HCT116 (cell line): ENCODE results near the gene MS4A8. TPM values are rescaled to one million over a fixed set of nuclear protein-coding genes. Genes with fewer than 3 reads are reported as not detected.
"Not testable (repeated sequence)": the region's sequence is repeated elsewhere in the genome, so short reads cannot be mapped to it uniquely, and the experiment has no call there.

ENCODE experiments used
- ATAC-seq: fragments of 200-7000 bp; cut with Tn5 transposase; 2 replicates; pipeline ENCODE4 v1.9.1; 2020; ENCODE audit warnings: mild to moderate bottlenecking, moderate library complexity
- BruUV-seq: library from RNA; stranded (reverse); fragments of 400-500 nt; replicated peaks from 2 replicates; lab custom pipeline; 2021; lab: Mats Ljungman, UMichigan
- CTCF ChIA-PET: fragments of 300-600 bp; sonication (Branson Sonifier 250); formaldehyde crosslinking; loops from one replicate; lab custom pipeline; 2021; ENCODE audit warnings: antibody characterized with exemption; lab: Charles Lee
- POLR2A ChIA-PET: fragments of 300-600, 350-600 bp; sonication (Branson Sonifier 250); formaldehyde crosslinking; loops from one replicate; lab custom pipeline; 2021; ENCODE audit warnings: antibody characterized with exemption; lab: Charles Lee
- RAD21 ChIA-PET, 2 experiments: fragments of 300-600 bp; sonication (Branson Sonifier 250); formaldehyde crosslinking; loops; one replicate each; lab custom pipeline; 2023; ENCODE audit warnings: low total read pairs in 2 of 2; ENCODE audit not compliant: uncharacterized antibody in 2 of 2, unreplicated experiment in 2 of 2, low non-redundant PET in 1 of 2; lab: Charles Lee
- DNase-seq: peaks from one replicate; pipeline ENCODE4 v3.0.0-alpha.2; 2010; ENCODE audit warnings: low read depth, low spot score
- H2AFZ ChIP-seq: fragments of 200-600 bp; shearing (Covaris generic), sonication (generic); 2 replicates; pipeline ENCODE4 v1.6.1; 2017; ENCODE audit warnings: low read depth, mixed run types, mixed read lengths, antibody characterized with exemption, low read length; ENCODE audit not compliant: poor library complexity, severe bottlenecking
- H3K27ac ChIP-seq: 2 replicates; pipeline ENCODE4 v1.5.1; 2012; ENCODE audit warnings: low read depth, low read length
- H3K27me3 ChIP-seq: fragments of 200-600 bp; sonication (generic); 2 replicates; pipeline ENCODE4 v1.6.1; 2016; ENCODE audit warnings: mixed run types, low read length, mixed read lengths; ENCODE audit not compliant: insufficient read depth
- H3K36me3 ChIP-seq, 2 experiments: fragments of 200-500 bp in 1 of 2; fragments of 200-600 bp in 1 of 2; sonication (Bioruptor generic) in 1 of 2; sonication (generic) in 1 of 2; 2 replicates each; pipeline versions ENCODE4 v1.5.1 to v1.6.1; 2014 to 2016; ENCODE audit warnings: low read length in 2 of 2, inconsistent platforms in 1 of 2, mixed read lengths in 1 of 2, mixed run types in 1 of 2; ENCODE audit not compliant: insufficient read depth in 2 of 2, control insufficient read depth in 1 of 2
- H3K4me1 ChIP-seq, 2 experiments: fragments of 200-600 bp in 1 of 2; sonication (generic) in 1 of 2; 2 replicates each; pipeline versions ENCODE4 v1.5.1 to v1.6.1; 2012 to 2017; ENCODE audit warnings: low read length in 2 of 2, inconsistent platforms in 1 of 2, mild to moderate bottlenecking in 1 of 2, mixed read lengths in 1 of 2, mixed run types in 1 of 2, moderate library complexity in 1 of 2; ENCODE audit not compliant: insufficient read depth in 2 of 2, control insufficient read depth in 1 of 2
- H3K4me2 ChIP-seq: fragments of 200-600 bp; sonication (generic); 2 replicates; pipeline ENCODE4 v1.6.1; 2017; ENCODE audit warnings: mixed run types, low read length, mixed read lengths
- H3K4me3 ChIP-seq, 2 experiments: fragments of 200-600 bp in 1 of 2; sonication (generic) in 1 of 2; replicated peaks in 1 of 2; 2 replicates each; pipeline ENCODE4 v1.5.1; 2011 to 2016; ENCODE audit warnings: low read length in 2 of 2, control low read depth in 1 of 2, low read depth in 1 of 2, mild to moderate bottlenecking in 1 of 2, mixed read lengths in 1 of 2, mixed run types in 1 of 2
- H3K79me2 ChIP-seq: fragments of 200-600 bp; sonication (generic); 2 replicates; pipeline ENCODE4 v1.6.1; 2017; ENCODE audit warnings: mild to moderate bottlenecking, mixed run types, low read length, moderate library complexity, mixed read lengths; ENCODE audit not compliant: insufficient read depth
- H3K9ac ChIP-seq: fragments of 200-600 bp; sonication (generic); 2 replicates; pipeline ENCODE4 v1.6.1; 2016; ENCODE audit warnings: low read length, mixed read lengths
- H3K9me2 ChIP-seq: fragments of 200-600 bp; sonication (generic), shearing (Covaris generic); 2 replicates; pipeline ENCODE4 v1.6.1; 2017; ENCODE audit warnings: mixed run types, mild to moderate bottlenecking, moderate library complexity; ENCODE audit not compliant: insufficient read depth
- H3K9me3 ChIP-seq, 2 experiments: fragments of 200-500 bp in 1 of 2; fragments of 200-600 bp in 1 of 2; sonication (Bioruptor generic) in 1 of 2; sonication (generic) in 1 of 2; 2 replicates each; pipeline ENCODE4 v1.6.1; 2014 to 2017; ENCODE audit warnings: low read length in 2 of 2, mixed read lengths in 2 of 2, inconsistent platforms in 1 of 2, low read depth in 1 of 2, mild to moderate bottlenecking in 1 of 2, mixed run types in 1 of 2, moderate library complexity in 1 of 2; ENCODE audit not compliant: control insufficient read depth in 1 of 2, insufficient read depth in 1 of 2
- H4K20me1 ChIP-seq: fragments of 200-600 bp; sonication (generic), shearing (Covaris generic); 2 replicates; pipeline ENCODE4 v1.6.1; 2017; ENCODE audit warnings: mixed run types, mild to moderate bottlenecking, moderate library complexity; ENCODE audit not compliant: insufficient read depth
- CBX3 ChIP-seq: IDR thresholded peaks from 2 replicates; pipeline ENCODE4 v1.6.1; 2012; ENCODE audit warnings: low read depth
- ELF1 ChIP-seq: IDR thresholded peaks from 2 replicates; pipeline ENCODE4 v1.6.1; 2012; ENCODE audit warnings: low read depth, borderline replicate concordance
- EZH2phosphoT487 ChIP-seq: fragments of 200-600 bp; IDR thresholded peaks from 2 replicates; pipeline ENCODE4 v1.6.1; 2018; ENCODE audit warnings: antibody characterized with exemption, borderline replicate concordance
- FOSL1 ChIP-seq: IDR thresholded peaks from 2 replicates; pipeline ENCODE4 v1.6.1; 2012; ENCODE audit warnings: low read depth
- RAD21 ChIP-seq: IDR thresholded peaks from 2 replicates; pipeline ENCODE4 v1.6.1; 2012; ENCODE audit warnings: low read depth, mild to moderate bottlenecking
- SP1 ChIP-seq: IDR thresholded peaks from 2 replicates; pipeline ENCODE4 v1.6.1; 2012; ENCODE audit warnings: low read depth
- SRF ChIP-seq: IDR thresholded peaks from 2 replicates; pipeline ENCODE4 v1.6.1; 2012; ENCODE audit warnings: low read depth
- TCF7L2 ChIP-seq: IDR thresholded peaks from 2 replicates; pipeline ENCODE4 v1.7.0; 2011; ENCODE audit warnings: borderline replicate concordance, inconsistent platforms; ENCODE audit not compliant: insufficient read depth, insufficient read length; ENCODE audit errors: extremely low read depth
- YY1 ChIP-seq: IDR thresholded peaks from 2 replicates; pipeline ENCODE4 v1.6.1; 2011; ENCODE audit warnings: low read length, low read depth, moderate library complexity, mild to moderate bottlenecking; ENCODE audit not compliant: insufficient replicate concordance; ENCODE audit errors: extremely low read depth
- intact Hi-C: fragments of 100-400 bp; cut with micrococcal nuclease; formaldehyde crosslinking; loops from 2 replicates; pipeline ENCODE4 v1.10.0; 2022
- total RNA-seq: library from RNA; stranded (reverse); gene quantifications from one replicate; pipeline ENCODE4 v1.2.1, GENCODE V29; 2021; ENCODE audit not compliant: unreplicated experiment
- TF ChIP-seq, protein P1 (sequence below), 3 experiments: fragments of 200-600 bp in 1 of 3; sonication (generic) in 1 of 3; IDR thresholded peaks in 2 of 3; conservative IDR thresholded peaks in 1 of 3; 2 replicates each; pipeline ENCODE4 v1.5.1; 2012 to 2017; ENCODE audit warnings: low read depth in 2 of 3, low read length in 2 of 3, antibody characterized with exemption in 1 of 3, borderline replicate concordance in 1 of 3, control low read depth in 1 of 3, mild to moderate bottlenecking in 1 of 3, mixed read lengths in 1 of 3, mixed run types in 1 of 3, moderate library complexity in 1 of 3; ENCODE audit not compliant: insufficient read depth in 1 of 3

Gene MS4A8
- total RNA-seq, 1 experiment from 2014 or later, result 0.17 TPM

DNA sequence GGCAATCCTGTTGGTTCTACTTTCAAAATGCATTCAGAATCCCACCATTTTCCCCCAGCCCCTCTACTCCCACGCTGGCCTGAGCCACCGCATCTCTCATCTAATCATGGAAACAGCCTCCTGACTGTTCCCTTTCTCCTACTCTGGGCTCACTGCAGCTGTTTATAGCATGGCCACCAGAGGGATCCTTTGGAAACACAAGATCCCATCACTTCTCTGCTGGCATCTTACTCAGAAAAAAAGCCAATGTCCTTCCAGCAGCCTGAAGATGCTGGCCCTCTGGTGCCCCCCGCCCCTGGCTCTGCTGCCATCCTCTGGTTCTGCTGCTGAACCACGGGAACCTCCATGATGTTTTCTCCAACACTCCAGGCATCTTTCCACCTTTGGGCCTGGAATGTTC is 11.1 kb downstream of the MS4A8 start:
- intact Hi-C loops, result no loop called here
- Histone ChIP-seq H3K9me3 (no peaks in the 10 kb centered on the region), H3K36me3 (no peaks in the 10 kb centered on the region), H3K27me3 (no peaks in the 10 kb centered on the region), H3K9ac (no peak overlapping the region), H3K4me1 (no peaks in the 10 kb centered on the region), H2AFZ (no peak overlapping the region), H3K27ac (no peak overlapping the region), H3K4me3 (no peak overlapping the region), H4K20me1 (no peaks in the 10 kb centered on the region), H3K4me2 (no peak overlapping the region), H3K9me2 (no peaks in the 10 kb centered on the region), H3K79me2 (no peaks in the 10 kb centered on the region)
- DNase-seq (no peak), ATAC-seq (peak; percentile 80)
- no TSS peak for BruUV-seq
- ChIA-PET CTCF (interaction anchor here (0.7 to 1.2 kb wide), 3 partner anchors 9 to 53 kb away, joined by 3 read pairs; partner anchors contain the start of gene MS4A15), RAD21 (no interaction called here), POLR2A (no interaction called here)
- no peak for TF ChIP-seq EZH2phosphoT487
- TF ChIP-seq, protein P1, sequence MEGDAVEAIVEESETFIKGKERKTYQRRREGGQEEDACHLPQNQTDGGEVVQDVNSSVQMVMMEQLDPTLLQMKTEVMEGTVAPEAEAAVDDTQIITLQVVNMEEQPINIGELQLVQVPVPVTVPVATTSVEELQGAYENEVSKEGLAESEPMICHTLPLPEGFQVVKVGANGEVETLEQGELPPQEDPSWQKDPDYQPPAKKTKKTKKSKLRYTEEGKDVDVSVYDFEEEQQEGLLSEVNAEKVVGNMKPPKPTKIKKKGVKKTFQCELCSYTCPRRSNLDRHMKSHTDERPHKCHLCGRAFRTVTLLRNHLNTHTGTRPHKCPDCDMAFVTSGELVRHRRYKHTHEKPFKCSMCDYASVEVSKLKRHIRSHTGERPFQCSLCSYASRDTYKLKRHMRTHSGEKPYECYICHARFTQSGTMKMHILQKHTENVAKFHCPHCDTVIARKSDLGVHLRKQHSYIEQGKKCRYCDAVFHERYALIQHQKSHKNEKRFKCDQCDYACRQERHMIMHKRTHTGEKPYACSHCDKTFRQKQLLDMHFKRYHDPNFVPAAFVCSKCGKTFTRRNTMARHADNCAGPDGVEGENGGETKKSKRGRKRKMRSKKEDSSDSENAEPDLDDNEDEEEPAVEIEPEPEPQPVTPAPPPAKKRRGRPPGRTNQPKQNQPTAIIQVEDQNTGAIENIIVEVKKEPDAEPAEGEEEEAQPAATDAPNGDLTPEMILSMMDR (IDR thresholded peaks at IDR 0.05 in 2 of 3, conservative IDR thresholded peaks at IDR 0.05 in 1 of 3; ENCODE audit: borderline replicate concordance in 1 of 3, insufficient read depth in 1 of 3, low read depth in 2 of 3, low read length in 2 of 3), result peak in 2 of 3 experiments; percentile 46 to 53; a peak in 4 of 6 replicates

DNA sequence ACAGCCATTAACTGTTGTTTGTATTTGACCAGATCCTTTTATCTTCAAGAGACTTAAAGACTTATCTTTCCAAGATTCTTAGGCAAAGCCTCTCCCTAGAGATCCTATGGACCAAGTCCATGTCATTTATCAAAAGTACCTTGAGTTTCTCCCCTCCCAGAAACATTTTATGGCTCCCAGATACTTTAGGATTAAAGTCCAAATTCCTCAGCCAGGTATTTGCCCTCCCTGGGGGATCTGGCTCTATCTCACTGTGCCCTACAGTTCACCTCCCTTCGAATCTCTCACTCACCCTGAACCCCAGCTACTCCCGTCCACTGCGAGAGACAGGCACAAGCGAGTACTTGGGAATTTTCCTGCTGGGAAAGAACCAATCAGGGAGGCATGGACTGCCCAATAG is 11.9 kb downstream of the MS4A8 start:
- H2AFZ ChIP-seq, result no peak overlapping the region
- H3K79me2 ChIP-seq, result no peaks in the 10 kb centered on the region
- no peak for DNase-seq
- no peaks in the 10 kb centered on the region for H3K36me3 ChIP-seq
- TF ChIP-seq RAD21, result no peak
- no peak for TF ChIP-seq EZH2phosphoT487
- no peak for TF ChIP-seq TCF7L2
- no peak for TF ChIP-seq YY1
- TF ChIP-seq CBX3, result no peak
- no peak for TF ChIP-seq SRF
- no peak for TF ChIP-seq FOSL1
- no peak for TF ChIP-seq SP1
- TF ChIP-seq ELF1, result no peak
- intact Hi-C loops, result no loop called here
- ATAC-seq, result no peak
- H3K4me1 ChIP-seq, result no peaks in the 10 kb centered on the region
- no peak overlapping the region for H3K27ac ChIP-seq
- H3K4me2 ChIP-seq, result no peak overlapping the region
- no peak overlapping the region for H3K9ac ChIP-seq
- H3K4me3 ChIP-seq, result no peak overlapping the region
- ChIA-PET RAD21 (no interaction called here), CTCF (interaction anchor here (1.4 kb wide), 1 partner anchor 64 kb away, joined by 3 read pairs; no protein-coding TSS in a partner anchor), POLR2A (no interaction called here)
- BruUV-seq, result no TSS peak
- H4K20me1 ChIP-seq, result no peaks in the 10 kb centered on the region
- H3K9me2 ChIP-seq, result no peaks in the 10 kb centered on the region
- 0 out of 2 replicates have a peak, but pooled peaks cover 1% of the 10 kb centered on the region for H3K27me3 ChIP-seq
- no peaks in the 10 kb centered on the region for H3K9me3 ChIP-seq

DNA sequence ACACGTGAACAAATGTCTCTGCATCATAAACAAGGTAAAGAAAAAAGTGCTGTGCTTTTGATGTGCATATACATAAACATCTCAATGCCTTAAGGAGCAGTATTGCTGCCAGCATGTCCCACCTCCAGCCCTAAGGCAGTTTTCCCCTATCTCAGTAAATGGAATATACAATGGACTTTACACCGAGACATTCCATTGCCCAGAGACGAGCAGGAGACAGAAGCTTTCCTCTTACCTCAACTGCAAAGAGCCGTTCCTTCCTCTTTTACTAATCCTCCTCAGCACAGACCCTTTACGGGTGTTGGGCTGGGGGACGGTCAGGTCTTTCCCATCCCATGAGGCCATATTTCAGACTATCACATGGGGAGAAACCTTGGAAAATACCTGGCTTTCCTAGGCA is 14.0 kb downstream of the MS4A8 start:
- POLR2A ChIA-PET, ATAC-seq, RAD21 ChIA-PET, intact Hi-C loops, H3K9me3 ChIP-seq, CTCF ChIA-PET, H3K4me3 ChIP-seq, H2AFZ ChIP-seq, H3K27ac ChIP-seq, H3K9ac ChIP-seq, H3K9me2 ChIP-seq, BruUV-seq, H4K20me1 ChIP-seq, H3K27me3 ChIP-seq, DNase-seq, H3K79me2 ChIP-seq, H3K4me1 ChIP-seq, H3K4me2 ChIP-seq, H3K36me3 ChIP-seq: not testable (repeated sequence)
